Measurements from ENCODE around the gene MARCKSL1. TPM values are rescaled to one million over a fixed set of nuclear protein-coding genes. Genes with fewer than 3 reads are reported as not detected.
"Not testable (repeated sequence)": the region's sequence is repeated elsewhere in the genome, so short reads cannot be mapped to it uniquely, and the experiment has no call there.

Gene MARCKSL1
- total RNA-seq, 6 experiments from 2014 or later = 10.0 to 24.4 (median 14.2) TPM

DNA sequence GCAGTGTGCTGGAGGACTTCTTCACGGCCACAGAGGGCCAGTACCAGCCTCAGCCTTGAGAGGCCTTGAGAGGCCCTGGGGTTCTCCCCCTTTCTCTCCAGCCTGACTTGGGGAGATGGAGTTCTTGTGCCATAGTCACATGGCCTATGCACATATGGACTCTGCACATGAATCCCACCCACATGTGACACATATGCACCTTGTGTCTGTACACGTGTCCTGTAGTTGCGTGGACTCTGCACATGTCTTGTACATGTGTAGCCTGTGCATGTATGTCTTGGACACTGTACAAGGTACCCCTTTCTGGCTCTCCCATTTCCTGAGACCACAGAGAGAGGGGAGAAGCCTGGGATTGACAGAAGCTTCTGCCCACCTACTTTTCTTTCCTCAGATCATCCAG, 50.4 kb downstream of the MARCKSL1 start:
- Histone ChIP-seq H3K9me3 (no peaks in the 10 kb centered on the region), H3K4me3 (no peak overlapping the region), H3K4me1 (peaks cover 0 to 10% (median 0%) of the 10 kb centered on the region in 4 donors), H3K36me3 (no peaks in the 10 kb centered on the region), H3K27me3 (no peaks in the 10 kb centered on the region), H3K27ac (no peak overlapping the region)
- ATAC-seq (no peak), DNase-seq (no peak)
- no CpG with 5 or more reads among the region's 3 CpGs for WGBS (ENCODE audit: insufficient coverage, low coverage, low lambda C conversion rate, missing lambda C conversion rate)
- TF ChIP-seq CTCF (IDR thresholded peaks at IDR 0.05) = no peak
- TF ChIP-seq POLR2A (IDR thresholded peaks at IDR 0.05) = no peak
- intact Hi-C loops (cut with DNase I) = no loop called here

DNA sequence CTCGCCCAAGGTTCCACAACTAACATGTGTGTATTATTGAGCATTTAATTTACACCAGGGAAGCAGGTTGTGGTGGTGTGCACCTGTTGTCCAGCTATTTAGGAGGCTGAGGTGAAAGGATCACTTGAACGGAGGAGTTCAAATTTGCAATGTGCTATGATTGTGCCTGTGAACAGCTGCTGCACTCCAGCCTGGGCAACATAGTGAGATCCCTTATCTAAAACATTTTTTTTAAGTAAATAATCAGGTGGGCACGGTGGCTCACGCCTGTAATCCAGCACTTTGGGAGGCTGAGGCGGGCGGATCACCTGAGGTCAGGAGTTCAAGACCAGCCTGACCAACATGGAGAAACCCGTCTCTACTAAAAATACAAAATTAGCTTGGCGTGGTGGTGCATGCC, 51.3 kb downstream of the MARCKSL1 start:
- H3K27ac ChIP-seq; H3K4me1 ChIP-seq; H3K36me3 ChIP-seq; DNase-seq; ATAC-seq; intact Hi-C loops (cut with DNase I); H3K9me3 ChIP-seq; H3K27me3 ChIP-seq; H3K4me3 ChIP-seq: not testable (repeated sequence)
- WGBS (ENCODE audit: insufficient coverage, low coverage, low lambda C conversion rate, missing lambda C conversion rate) = 77% methylated on average over 4 of the region's 8 CpGs

Small RNA genes within 50 kb of the gene (small RNA-seq; reads per million reads assigned to genes)
- gene RF00019 = 0 reads per million in 2 experiments

Other genes starting within 250 kb of the MARCKSL1 start
- gene KPNA6, start 228.2 kb downstream of the MARCKSL1 start, total RNA-seq = 10 to 100 TPM; 23.4 to 44.6 (median 34.0) TPM
- gene TXLNA, start 156.6 kb downstream of the MARCKSL1 start, total RNA-seq = 10 to 100 TPM; 26.0 to 39.6 (median 33.5) TPM
- 1 to 10 TPM in 2 of 6 experiments, under 1 TPM in 4; 0.56 to 1.3 (median 0.68) TPM for gene CCDC28B, start 135.6 kb downstream of the MARCKSL1 start, total RNA-seq
- under 1 TPM; 0.27 to 0.87 (median 0.41) TPM for gene IQCC, start 130.6 kb downstream of the MARCKSL1 start, total RNA-seq
- not detected for gene DCDC2B, start 127.1 kb downstream of the MARCKSL1 start, total RNA-seq
- gene TMEM234, start 113.9 kb downstream of the MARCKSL1 start, total RNA-seq = 1 to 10 TPM; 3.4 to 7.2 (median 5.9) TPM
- 100 to 1,000 TPM in 2 of 6 experiments, 10 to 100 TPM in 4; 67.5 to 130 (median 71.9) TPM for gene EIF3I, start 113.8 kb downstream of the MARCKSL1 start, total RNA-seq
- gene FAM167B, start 89.0 kb downstream of the MARCKSL1 start, total RNA-seq = 1 to 10 TPM; 1.3 to 9.4 (median 5.2) TPM
- 1 to 10 TPM in 4 of 6 experiments, under 1 TPM in 2; 0.73 to 1.7 (median 1.1) TPM for gene LCK, start 85.0 kb downstream of the MARCKSL1 start, total RNA-seq
- gene HDAC1, start 44.1 kb downstream of the MARCKSL1 start, total RNA-seq = 10 to 100 TPM; 24.0 to 40.6 (median 32.4) TPM
- gene FAM229A, start 26.3 kb upstream of the MARCKSL1 start, total RNA-seq = 1 to 10 TPM; 1.3 to 7.8 (median 5.3) TPM
- 1 to 10 TPM in 2 of 6 experiments, under 1 TPM in 4; 0.49 to 1.6 (median 0.85) TPM for gene TSSK3, start 26.3 kb upstream of the MARCKSL1 start, total RNA-seq
- gene BSDC1, start 58.2 kb upstream of the MARCKSL1 start, total RNA-seq = 10 to 100 TPM; 44.5 to 73.1 (median 62.1) TPM
- not detected for gene ZBTB8B, start 128.8 kb upstream of the MARCKSL1 start, total RNA-seq
- gene ZBTB8A, start 203.2 kb upstream of the MARCKSL1 start, total RNA-seq = 1 to 10 TPM; 1.6 to 3.4 (median 2.3) TPM